Right lobe of liver (tissue), 4 donors: ENCODE results near the gene TYR.
"Not testable (repeated sequence)": the region's sequence is repeated elsewhere in the genome, so short reads cannot be mapped to it uniquely, and the experiment has no call there.

Experiments used
- CTCF ChIP-seq, 4 donors: fragments of 200-600 bp in 3 of 4; fragments of 450-650 bp in 1 of 4; IDR thresholded peaks; one replicate each; pipeline versions ENCODE4 v1.5.1 to v1.8.0; 2016 to 2022; ENCODE audit warnings: antibody characterized with exemption in 4 of 4, mild to moderate bottlenecking in 2 of 4
- POLR2A ChIP-seq: fragments of 450-650 bp; IDR thresholded peaks from one replicate; pipeline ENCODE4 v1.6.1; 2017; ENCODE audit warnings: antibody characterized with exemption, mild to moderate bottlenecking
- donor health status: DM: no; HTN: no; CAD: no.
- donor health status: DM: no; HTN: no; CAD: no.
- donor health status: DM: no; HTN: yes; CAD: no.

- TF ChIP-seq CTCF (IDR thresholded peaks at IDR 0.05); POLR2A: not testable (repeated sequence)
Measured at GRCh38 chr11:89272540-89273088, 94.9 kb downstream of the TYR start.
